Peyer's patch (tissue), 4 donors: Measurements from ENCODE around the gene WSB1. TPM values are rescaled to one million over a fixed set of nuclear protein-coding genes. Genes with fewer than 3 reads are reported as not detected.
A peak's percentile ranks its signal among the peaks of the same experiment; 100 is the strongest.

Experiments
- DNase-seq, 3 donors: peaks; one replicate each; pipeline ENCODE4 v3.0.0-alpha.2; 2017 to 2019
- H3K27ac ChIP-seq, 4 donors: fragments of 200-600 bp; sonication (generic); one replicate each; pipeline ENCODE4 v1.5.1; 2016 to 2019
- H3K27me3 ChIP-seq, 2 donors: fragments of 200-600 bp; sonication (generic); one replicate each; pipeline ENCODE4 v1.5.1; 2019
- H3K36me3 ChIP-seq, 3 donors: fragments of 200-600 bp; sonication (generic); one replicate each; pipeline ENCODE4 v1.5.1; 2016 to 2019
- H3K4me1 ChIP-seq, 4 donors: fragments of 200-600 bp; sonication (generic); one replicate each; pipeline ENCODE4 v1.5.1; 2016 to 2019
- H3K4me3 ChIP-seq, 4 donors: fragments of 200-600 bp; sonication (generic); 1 replicate in 3 of 4; 2 replicates in 1 of 4; pipeline ENCODE4 v1.5.1; 2016 to 2019; ENCODE audit warnings: mild to moderate bottlenecking in 1 of 4
- H3K9me3 ChIP-seq, 4 donors: fragments of 200-600 bp; sonication (generic); one replicate each; pipeline ENCODE4 v1.5.1; 2016 to 2019; ENCODE audit warnings: mild to moderate bottlenecking in 1 of 4
- CTCF ChIP-seq, 6 experiments: fragments of 450-650 bp in 4 of 6; fragments of 200-600 bp in 2 of 6; sonication (generic) in 1 of 6; IDR thresholded peaks; one replicate each; pipeline ENCODE4 v1.5.1; 2017 to 2019; ENCODE audit warnings: antibody characterized with exemption in 6 of 6, mild to moderate bottlenecking in 3 of 6, moderate library complexity in 1 of 6
- POLR2A ChIP-seq, 2 donors: fragments of 450-650 bp; IDR thresholded peaks; one replicate each; pipeline ENCODE4 v1.5.1; 2017; ENCODE audit warnings: antibody characterized with exemption in 2 of 2, mild to moderate bottlenecking in 2 of 2, moderate library complexity in 2 of 2
- total RNA-seq, 4 donors: library from RNA; depleted of rRNA; stranded (reverse); fragments of >200 nt; gene quantifications; one replicate each; pipeline ENCODE4 v1.1.0, GENCODE V29; 2016

The WSB1 gene
- total RNA-seq, 4 donors from 2014 or later: 61.5 to 208 (median 112) TPM

GRCh38 chr17:27263386-27263785 is 30.5 kb upstream of the WSB1 start:
- Histone ChIP-seq H3K9me3 (no peaks in the 10 kb centered on the region), H3K4me1 (peaks cover 0 to 8% (median 0%) of the 10 kb centered on the region in 4 donors), H3K27me3 (no peaks in the 10 kb centered on the region), H3K4me3 (no peak overlapping the region), H3K36me3 (no peaks in the 10 kb centered on the region), H3K27ac (no peak overlapping the region)
- no peak for DNase-seq
- TF ChIP-seq CTCF (IDR thresholded peaks at IDR 0.05) (no peak), POLR2A (IDR thresholded peaks at IDR 0.05) (no peak)

GRCh38 chr17:27264068-27264812 is 29.7 kb upstream of the WSB1 start:
- Histone ChIP-seq H3K27me3 (no peaks in the 10 kb centered on the region), H3K4me1 (peaks cover 0 to 8% (median 0%) of the 10 kb centered on the region in 4 donors), H3K36me3 (no peaks in the 10 kb centered on the region), H3K9me3 (no peaks in the 10 kb centered on the region), H3K27ac (peak overlapping the region in 1 of 4 donors; percentile 50), H3K4me3 (no peak overlapping the region)
- DNase-seq: no peak
- no peak for TF ChIP-seq CTCF (IDR thresholded peaks at IDR 0.05)
- no peak for TF ChIP-seq POLR2A (IDR thresholded peaks at IDR 0.05)

GRCh38 chr17:27265333-27265732 is 28.6 kb upstream of the WSB1 start:
- H3K27me3 ChIP-seq: no peaks in the 10 kb centered on the region
- no peaks in the 10 kb centered on the region for H3K36me3 ChIP-seq
- H3K9me3 ChIP-seq: no peaks in the 10 kb centered on the region
- no peak overlapping the region for H3K4me3 ChIP-seq
- no peak overlapping the region for H3K27ac ChIP-seq
- H3K4me1 ChIP-seq: peaks cover 0 to 8% (median 0%) of the 10 kb centered on the region in 4 donors
- TF ChIP-seq CTCF (IDR thresholded peaks at IDR 0.05) (no peak), POLR2A (IDR thresholded peaks at IDR 0.05) (no peak)
- no peak for DNase-seq

GRCh38 chr17:27266228-27266627 is 27.7 kb upstream of the WSB1 start:
- no peak overlapping the region for H3K4me3 ChIP-seq
- no peak overlapping the region for H3K27ac ChIP-seq
- H3K27me3 ChIP-seq: no peaks in the 10 kb centered on the region
- H3K4me1 ChIP-seq: peaks cover 0 to 8% (median 0%) of the 10 kb centered on the region in 4 donors
- no peak for DNase-seq
- H3K36me3 ChIP-seq: no peaks in the 10 kb centered on the region
- H3K9me3 ChIP-seq: no peaks in the 10 kb centered on the region
- TF ChIP-seq POLR2A (IDR thresholded peaks at IDR 0.05) (no peak), CTCF (IDR thresholded peaks at IDR 0.05) (no peak)

GRCh38 chr17:27268394-27269085 is 25.4 kb upstream of the WSB1 start:
- Histone ChIP-seq H3K9me3 (no peaks in the 10 kb centered on the region), H3K4me1 (peaks cover 0 to 8% (median 0%) of the 10 kb centered on the region in 4 donors), H3K27me3 (no peaks in the 10 kb centered on the region), H3K4me3 (no peak overlapping the region), H3K27ac (no peak overlapping the region), H3K36me3 (no peaks in the 10 kb centered on the region)
- TF ChIP-seq POLR2A (IDR thresholded peaks at IDR 0.05) (no peak), CTCF (IDR thresholded peaks at IDR 0.05) (no peak)
- no peak for DNase-seq
